HG02642 (cell line): Measurements from ENCODE around the gene MPZL3.

Source experiments
- ATAC-seq: cut with Tn5 transposase; IDR thresholded peaks from one replicate; pipeline ENCODE4 v1.9.1; 2021; ENCODE audit warnings: mild to moderate bottlenecking; ENCODE audit not compliant: unreplicated experiment, poor library complexity

The MPZL3 gene

GRCh38 chr11:118265954-118266353, 13.8 kb upstream of the MPZL3 start:
- ATAC-seq, result no peak

- ATAC-seq, result no peak
Measured at GRCh38 chr11:118264569-118265465, 12.7 kb upstream of the MPZL3 start.

GRCh38 chr11:118263695-118264568, 11.8 kb upstream of the MPZL3 start, which contains the start of gene MPZL2:
MPZL2 (minus strand) TSS chr11:118264297; CDS start chr11:118264153, 144 bp downstream.
- no peak for ATAC-seq

GRCh38 chr11:118263112-118263511, 10.9 kb upstream of the MPZL3 start:
- ATAC-seq, result no peak

GRCh38 chr11:118260353-118260752, 8.2 kb upstream of the MPZL3 start:
- no peak for ATAC-seq

GRCh38 chr11:118259138-118259537, 7.0 kb upstream of the MPZL3 start:
- no peak for ATAC-seq

GRCh38 chr11:118258410-118258809, 6.2 kb upstream of the MPZL3 start:
- no peak for ATAC-seq

GRCh38 chr11:118252688-118253087, 523 bp upstream of the MPZL3 start:
- peak; percentile 11 for ATAC-seq

GRCh38 chr11:118247041-118247440, 5.1 kb downstream of the MPZL3 start:
- ATAC-seq, result no peak

- ATAC-seq, result no peak
Measured at GRCh38 chr11:118245936-118246562, 6.1 kb downstream of the MPZL3 start.

GRCh38 chr11:118243993-118244762, 8.0 kb downstream of the MPZL3 start:
- ATAC-seq, result no peak

- no peak for ATAC-seq
Measured at GRCh38 chr11:118243161-118243560, 9.0 kb downstream of the MPZL3 start.

- ATAC-seq, result peak; percentile 18
Measured at GRCh38 chr11:118241764-118242098, 10.4 kb downstream of the MPZL3 start.

- ATAC-seq, result peak; percentile 83
Measured at GRCh38 chr11:118240999-118241763, 11.0 kb downstream of the MPZL3 start.

- no peak for ATAC-seq
Measured at GRCh38 chr11:118239509-118240205, 12.5 kb downstream of the MPZL3 start.

GRCh38 chr11:118238929-118239328, 13.2 kb downstream of the MPZL3 start:
- no peak for ATAC-seq

GRCh38 chr11:118238421-118238820, 13.7 kb downstream of the MPZL3 start:
- ATAC-seq, result no peak

GRCh38 chr11:118236170-118236569, 16.0 kb downstream of the MPZL3 start:
- no peak for ATAC-seq

GRCh38 chr11:118234833-118235232, 17.3 kb downstream of the MPZL3 start:
- no peak for ATAC-seq
